ENCODE data around the gene CDHR3. TPM values are rescaled to one million over a fixed set of nuclear protein-coding genes. Genes with fewer than 3 reads are reported as not detected.

CDHR3 gene
- total and polyA plus RNA-seq, 2 of the 8 experiments (the other 6 are each of a cell fraction or from before 2014, with no cell fraction given), result 6.4 to 6.8 TPM

GRCh38 chr7:106047818-106048705 is 85.0 kb downstream of the CDHR3 start:
- Histone ChIP-seq H4K91ac (replicated peaks; ENCODE audit: insufficient read length, low read length) (no peak overlapping the region), H3K27me3 (replicated peaks in 1 of 4; ENCODE audit: control insufficient read depth in 3 of 4, extremely low read depth in 1 of 4, insufficient read depth in 3 of 4, low read length in 3 of 4) (no peaks in the 10 kb centered on the region), H2BK120ac (replicated peaks; ENCODE audit: low read depth, low read length) (no peak overlapping the region), H3K23me2 (ENCODE audit: low read depth, low read length) (no peaks in the 10 kb centered on the region), H3K4me1 (replicated peaks in 1 of 4; ENCODE audit: control insufficient read depth in 3 of 4, insufficient read depth in 4 of 4, low read length in 3 of 4) (0 out of 7 replicates have a peak, but pooled peaks cover 0 to 3% (median 0%) of the 10 kb centered on the region in 4 experiments), H3K79me2 (ENCODE audit: control insufficient read depth in 1 of 2, insufficient read depth in 2 of 2, low read length in 2 of 2) (no peaks in the 10 kb centered on the region), H3K14ac (ENCODE audit: insufficient read length) (no peak overlapping the region), H4K5ac (ENCODE audit: insufficient read length, low read depth, low read length) (no peak overlapping the region), H2BK5ac (ENCODE audit: low read depth, low read length) (no peak overlapping the region), H3K56ac (replicated peaks; ENCODE audit: insufficient read length, low read depth, low read length) (no peak overlapping the region), H2AFZ (ENCODE audit: low read length) (no peak overlapping the region), H3K79me1 (ENCODE audit: low read depth, low read length) (no peaks in the 10 kb centered on the region), H3K9ac (replicated peaks in 1 of 4; ENCODE audit: extremely low read depth in 1 of 4, low read depth in 3 of 4, low read length in 3 of 4) (no peak overlapping the region), H2BK12ac (ENCODE audit: low read depth, low read length) (no peak overlapping the region), H2BK15ac (ENCODE audit: low read length) (no peak overlapping the region), H3K4ac (replicated peaks; ENCODE audit: insufficient read length, low read depth, low read length) (no peak overlapping the region), H3K9me3 (ENCODE audit: insufficient read depth in 2 of 2, low read depth in 1 of 2, low read length in 1 of 2) (no peaks in the 10 kb centered on the region), H3K27ac (ENCODE audit: low read depth, low read length) (no peak overlapping the region), H4K8ac (ENCODE audit: extremely low read depth, insufficient read depth, low read length) (no peak overlapping the region), H2AK5ac (ENCODE audit: low read depth, low read length) (no peak overlapping the region), H3K23ac (ENCODE audit: insufficient read length) (no peak overlapping the region), H3K4me2 (ENCODE audit: insufficient read depth in 1 of 2, low read depth in 2 of 2, low read length in 2 of 2) (no peak overlapping the region), H3K4me3 (ENCODE audit: extremely low read depth in 1 of 4, insufficient read depth in 2 of 4, low read depth in 3 of 4, low read length in 4 of 4) (no peak overlapping the region), H4K20me1 (replicated peaks in 1 of 2; ENCODE audit: control insufficient read depth in 1 of 2, insufficient read depth in 2 of 2, low read length in 2 of 2) (no peaks in the 10 kb centered on the region), H3K36me3 (ENCODE audit: control insufficient read depth in 2 of 4, insufficient read depth in 4 of 4, low read length in 3 of 4) (no peaks in the 10 kb centered on the region), H2BK20ac (ENCODE audit: low read length) (no peak overlapping the region), H3K18ac (ENCODE audit: extremely low read depth, low read length) (no peak overlapping the region)
- FAIRE-seq, result no peak
- no peak for DNase-seq (ENCODE audit: low read depth in 1 of 2, low spot score in 2 of 2)
- POLR2A ChIA-PET (ENCODE audit: partially characterized antibody), result no interaction called here
- WGBS, 2 experiments (ENCODE audit: extremely low coverage in 1 of 2, insufficient coverage in 1 of 2, insufficient read length in 1 of 2, insufficient replicate concordance in 2 of 2, low coverage in 1 of 2, low lambda C conversion rate in 2 of 2, missing lambda C conversion rate in 1 of 2), result 88% methylated on average over 10 of the region's 10 CpGs; no CpG with 5 or more reads in 1 of the 2 experiments
- CTCF ChIA-PET (ENCODE audit: partially characterized antibody), result interaction anchor here (0.6 to 13.5 kb wide), 18 partner anchors 8 to 409 kb away, joined by 3 to 265 read pairs (median 4); no protein-coding TSS in a partner anchor
- TF ChIP-seq CBX5 (IDR thresholded peaks at IDR 0.05; ENCODE audit: low read depth, low read length), result no peak
- TF ChIP-seq GABPA (IDR thresholded peaks at IDR 0.05; ENCODE audit: borderline replicate concordance, insufficient read depth, low read length), result no peak
- no peak for TF ChIP-seq SAP30 (IDR thresholded peaks at IDR 0.05; ENCODE audit: insufficient read depth, insufficient replicate concordance, low read length)
- TF ChIP-seq RBBP5 (IDR thresholded peaks at IDR 0.05; ENCODE audit: borderline replicate concordance, low read depth, low read length), result no peak
- no peak for TF ChIP-seq YY1 (IDR thresholded peaks at IDR 0.05; ENCODE audit: low read depth, low read length)
- no peak for TF ChIP-seq KDM4A (IDR thresholded peaks at IDR 0.05; ENCODE audit: low read depth, low read length, severe bottlenecking)
- no peak for TF ChIP-seq POU5F1 (IDR thresholded peaks at IDR 0.05; ENCODE audit: low read depth, low read length)
- TF ChIP-seq CBX8 (IDR thresholded peaks at IDR 0.05; ENCODE audit: borderline replicate concordance, low read depth, low read length), result no peak
- no peak for TF ChIP-seq RNF2 (IDR thresholded peaks at IDR 0.05; ENCODE audit: borderline replicate concordance, low read depth, low read length, missing control alignments, poor library complexity, severe bottlenecking)
- no peak for TF ChIP-seq PHF8 (conservative IDR thresholded peaks at IDR 0.05; ENCODE audit: low read depth, low read length)
